ENCODE results near the gene SLC38A10.

- no peak for TF ChIP-seq CTCF (conservative IDR thresholded peaks at IDR 0.05; ENCODE audit: low read length)
- TF ChIP-seq EZH2phosphoT487 (IDR thresholded peaks at IDR 0.05; ENCODE audit: borderline replicate concordance, low read depth, low read length), result no peak
Observed at GRCh38 chr17:81274471-81274855, 20.6 kb downstream of the SLC38A10 start.

Measured in OCI-LY7 (cell line).